Measurements from ENCODE around the gene MYL4.
A peak's percentile ranks its signal among the peaks of the same experiment; 100 is the strongest.
"Not testable (repeated sequence)": the region's sequence is repeated elsewhere in the genome, so short reads cannot be mapped to it uniquely, and the experiment has no call there.

The MYL4 gene

DNA sequence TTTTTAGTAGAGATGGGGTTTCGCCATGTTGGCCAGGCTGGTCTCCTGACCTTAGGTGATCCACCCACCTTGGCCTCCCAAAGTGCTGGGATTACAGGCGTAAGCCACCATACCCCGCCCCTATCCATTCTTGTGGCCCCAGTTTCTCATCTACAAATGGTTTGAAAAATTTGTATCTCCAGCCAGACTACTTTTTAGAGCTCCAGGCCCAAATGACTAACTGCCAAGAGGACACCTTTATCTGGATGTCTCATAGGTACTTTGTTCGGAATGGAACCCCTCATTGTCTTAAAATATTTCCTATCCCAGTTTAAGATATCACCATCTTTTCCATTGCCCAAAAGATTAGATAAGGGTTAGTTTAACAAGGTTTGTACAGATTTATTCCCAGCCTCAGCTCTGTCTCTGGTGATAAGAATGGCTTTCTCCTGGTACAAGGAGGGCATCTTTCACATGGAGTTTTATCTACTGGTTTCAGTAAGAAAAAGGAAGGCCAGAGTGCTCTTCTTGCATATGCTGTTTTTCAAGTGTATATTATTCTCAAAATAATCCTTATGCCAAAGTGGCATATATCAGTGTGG lies 15.1 kb upstream of the MYL4 start:
- no peak for DNase-seq (ENCODE audit: low spot score)

DNA sequence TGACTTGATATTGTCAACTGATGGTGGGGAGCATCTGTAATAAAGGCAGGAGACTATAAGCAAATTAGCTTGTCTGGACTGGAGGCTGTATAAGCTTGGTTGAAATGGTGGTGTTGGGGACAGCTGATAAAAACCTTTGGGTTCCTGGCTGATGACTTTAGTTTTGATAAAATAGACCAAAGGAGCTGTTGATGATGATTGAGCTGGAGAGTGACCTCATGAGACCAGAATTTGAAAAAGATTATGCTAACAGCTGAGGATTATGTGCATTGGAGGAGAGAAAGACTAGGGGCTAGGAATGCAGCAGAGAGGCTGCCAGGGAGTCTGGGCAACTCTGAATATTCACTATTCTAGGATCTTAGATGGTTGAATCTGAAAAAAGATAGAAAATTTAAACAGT lies 11.3 kb upstream of the MYL4 start:
- DNase-seq (ENCODE audit: low spot score) = no peak

DNA sequence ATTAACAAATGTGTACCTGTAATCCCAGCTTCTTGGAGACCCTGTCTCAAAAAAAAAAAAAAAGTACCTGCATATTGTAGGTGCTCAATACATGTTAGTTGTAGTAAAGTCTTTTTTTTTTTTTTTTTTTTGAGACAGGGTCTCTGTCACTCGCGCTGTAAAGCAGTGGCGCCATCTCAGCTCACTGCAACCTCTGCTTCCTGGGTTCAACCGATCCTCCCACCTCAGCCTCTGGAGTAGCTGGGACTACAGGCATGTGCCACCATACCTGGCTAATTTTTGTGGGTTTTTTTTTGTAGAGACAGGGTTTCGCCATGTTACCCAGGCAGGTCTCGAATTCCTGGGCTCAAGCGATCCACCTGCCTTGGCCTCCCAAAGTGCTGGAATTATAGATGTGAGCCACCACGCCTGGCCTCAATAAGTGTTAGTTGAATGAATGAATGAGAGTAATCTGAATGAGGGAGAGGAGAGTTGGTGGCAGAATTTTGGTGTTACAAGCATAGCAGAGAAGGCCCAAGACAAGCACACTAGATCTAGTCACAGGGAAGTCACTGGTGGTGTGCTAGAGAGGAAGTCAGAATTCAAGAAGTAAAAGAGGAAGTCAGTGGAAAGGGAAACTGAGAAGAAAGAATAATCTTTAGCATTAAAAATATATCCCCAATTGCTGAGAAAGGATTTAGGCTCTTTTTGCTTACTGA lies 9.4 kb upstream of the MYL4 start:
- DNase-seq (ENCODE audit: low spot score) = peak; percentile 29

DNA sequence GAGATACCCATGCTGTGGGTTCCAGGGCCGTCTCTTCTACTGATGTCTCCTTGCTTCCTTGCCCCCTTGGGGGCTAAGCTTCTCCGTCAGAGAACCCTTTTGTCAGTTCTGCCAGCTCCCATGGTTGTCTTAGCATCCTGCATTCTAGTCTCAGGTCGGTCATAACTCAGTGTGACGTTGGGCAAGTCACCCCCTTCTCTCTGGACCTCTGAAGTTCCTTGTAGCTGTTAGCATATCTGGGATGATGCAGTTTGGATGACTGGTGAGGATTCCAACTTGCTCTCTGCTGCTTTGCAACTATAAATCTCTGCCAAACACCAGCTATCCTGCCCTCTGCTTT lies 8.9 kb upstream of the MYL4 start:
- peak; percentile 23 for DNase-seq (ENCODE audit: low spot score)

DNA sequence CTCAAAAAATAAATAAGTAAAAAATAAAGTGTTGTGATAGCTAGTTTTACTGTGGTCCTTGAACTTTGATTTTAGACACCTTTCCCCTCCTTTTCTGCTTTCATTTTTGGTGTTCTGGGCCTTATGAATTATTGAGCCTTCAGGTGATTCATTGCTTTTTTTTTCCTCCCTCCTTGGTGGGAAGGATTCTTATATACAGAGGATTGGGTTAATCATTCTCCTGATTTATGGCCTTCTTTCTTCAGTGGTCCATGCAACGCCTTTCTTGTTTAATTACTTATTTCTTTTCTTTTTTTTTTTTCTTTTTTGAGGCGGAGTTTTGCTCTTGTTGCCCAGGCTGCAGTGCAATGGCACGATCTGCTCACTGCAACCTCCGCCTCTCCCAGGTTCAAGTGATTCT lies 8.0 kb upstream of the MYL4 start:
- DNase-seq (ENCODE audit: low spot score) = no peak

DNA sequence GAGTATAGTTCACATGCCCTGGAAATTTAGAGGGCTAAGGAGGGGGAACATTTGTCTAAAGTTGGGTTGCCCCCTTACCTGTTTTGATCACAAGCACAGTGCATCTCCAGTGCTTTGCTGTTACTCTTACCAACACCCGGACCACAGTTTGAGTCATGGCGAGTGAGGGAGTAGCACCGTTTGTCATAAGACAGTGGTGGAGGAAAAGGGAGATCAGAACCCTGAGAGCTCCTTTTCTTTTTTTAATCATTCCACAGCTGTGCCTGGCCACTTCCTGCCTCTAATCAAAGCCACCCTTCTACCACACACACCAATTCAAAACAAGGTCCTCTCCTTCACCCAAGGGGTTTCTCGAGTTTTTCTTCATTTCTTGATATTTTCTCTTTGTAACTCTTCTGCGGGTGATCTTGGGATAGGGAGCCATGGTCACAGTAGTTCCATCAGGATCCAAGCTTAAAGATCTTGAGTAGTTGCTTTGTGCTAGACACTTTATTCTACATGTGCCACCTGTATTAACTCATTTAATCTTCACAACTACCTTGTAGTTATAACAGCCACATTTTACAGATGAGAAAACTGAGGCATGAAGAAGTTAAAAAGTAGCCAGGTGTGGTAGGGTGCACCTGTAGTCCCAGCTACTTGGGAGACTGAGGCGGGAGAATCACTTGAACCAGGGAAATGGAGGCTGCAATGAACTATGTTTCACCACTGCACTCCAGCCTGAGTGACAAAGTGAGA lies 5.0 kb upstream of the MYL4 start:
- DNase-seq (ENCODE audit: low spot score) = peak; percentile 42

DNA sequence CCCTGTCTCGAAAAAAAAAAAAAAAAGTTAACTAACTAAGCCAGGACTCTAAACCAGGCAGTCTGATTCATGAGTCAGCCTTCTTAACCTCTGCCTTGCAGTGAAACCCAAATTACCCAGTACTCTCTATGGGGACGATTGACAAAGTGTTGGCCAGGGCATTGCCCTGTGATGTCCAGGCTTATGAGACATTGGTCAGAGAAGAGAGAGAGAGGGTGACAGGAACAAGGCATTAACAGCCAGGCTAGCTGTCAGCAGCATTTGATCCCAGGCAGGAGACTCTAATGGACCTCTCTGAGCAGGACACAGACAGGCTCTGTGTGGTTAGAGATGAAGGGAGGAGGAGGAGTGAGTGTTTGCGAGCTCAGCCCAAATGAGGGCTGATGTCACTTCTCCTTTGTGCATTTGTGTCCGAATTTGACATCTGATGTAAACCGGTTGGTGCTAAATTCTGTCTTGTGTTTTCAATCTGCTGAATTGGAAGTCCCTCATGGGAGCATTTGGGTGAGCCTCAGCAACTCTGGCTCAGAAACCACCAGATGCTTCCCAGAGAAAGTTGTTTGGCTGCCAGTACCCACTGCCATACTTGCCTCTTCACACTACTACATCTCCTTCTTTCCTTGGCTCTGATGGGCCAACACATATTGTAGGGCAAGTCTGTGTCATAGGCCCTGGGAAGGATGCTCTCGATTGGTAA lies 4.3 kb upstream of the MYL4 start:
- peak; percentile 46 for DNase-seq (ENCODE audit: low spot score)

DNA sequence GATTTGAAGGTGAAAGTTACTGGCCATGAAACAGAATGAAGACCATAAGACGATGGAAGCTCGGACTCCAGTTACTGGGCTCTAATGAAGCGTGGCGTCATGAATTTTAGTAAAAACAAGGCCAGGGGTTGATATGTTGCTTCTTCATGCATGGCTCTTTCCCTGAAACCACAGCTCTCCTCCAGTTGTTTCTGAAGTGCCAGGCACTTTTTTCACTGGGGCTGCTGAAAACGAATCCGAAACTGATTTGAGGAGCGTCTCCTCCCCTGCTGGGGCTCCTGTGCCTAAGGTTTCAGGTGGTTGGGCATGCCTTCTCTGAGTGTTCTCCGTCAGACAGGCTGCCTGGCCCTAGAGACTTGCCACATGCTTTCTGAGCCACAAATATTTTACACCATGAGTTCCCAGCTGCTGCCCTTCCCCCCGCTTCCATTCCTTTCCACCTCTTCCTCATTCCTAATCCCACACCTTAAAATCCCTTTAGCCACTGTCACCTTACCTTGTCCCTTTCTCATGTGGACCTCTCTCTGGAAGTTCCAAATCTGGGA lies 3.7 kb upstream of the MYL4 start:
- DNase-seq (ENCODE audit: low spot score) = peak; percentile 53

DNA sequence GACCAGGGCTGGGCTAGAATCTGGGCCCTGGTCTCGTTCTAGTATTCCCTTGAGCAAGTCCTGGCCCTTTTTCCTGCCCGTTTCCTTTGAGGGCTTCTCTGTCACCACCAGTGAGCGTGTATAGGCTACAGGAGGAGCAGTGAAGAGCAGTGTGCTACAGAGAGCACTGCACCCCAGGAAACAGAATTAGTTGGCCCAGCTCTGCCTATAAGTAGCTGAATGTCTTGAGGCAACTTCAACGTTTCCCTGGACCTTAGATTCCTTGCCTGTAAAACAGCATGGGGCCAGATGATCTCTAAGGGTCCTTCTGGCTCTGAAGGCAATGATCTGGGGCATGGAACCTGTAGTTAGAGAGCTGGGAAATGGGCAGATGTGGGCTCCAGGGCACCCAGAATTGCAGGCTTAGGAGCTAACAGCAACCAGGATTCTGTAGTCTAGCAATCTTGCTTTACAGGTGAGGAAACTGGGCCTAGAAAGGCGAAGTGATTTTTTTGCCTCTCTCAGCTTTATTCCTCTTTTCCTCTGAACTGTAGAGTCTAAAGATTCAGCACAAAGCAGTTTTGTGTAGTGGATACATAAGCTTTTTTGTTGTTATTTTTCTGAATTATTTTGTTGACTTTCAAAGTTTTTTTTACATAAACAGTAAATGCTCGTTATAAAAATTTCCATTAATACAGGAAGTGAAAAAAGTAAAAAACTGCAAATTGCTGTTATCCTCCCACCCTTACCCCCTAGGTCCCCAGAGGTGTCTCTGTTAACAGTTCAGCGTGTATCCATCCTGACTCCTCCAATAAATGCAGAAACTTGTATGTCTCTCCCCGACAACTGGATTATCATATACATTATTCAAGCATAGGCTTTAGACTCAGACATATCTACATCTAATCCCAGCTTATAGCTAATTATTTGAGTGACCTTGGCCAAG lies 1.7 kb upstream of the MYL4 start:
- DNase-seq (ENCODE audit: low spot score) = peak; percentile 30

DNA sequence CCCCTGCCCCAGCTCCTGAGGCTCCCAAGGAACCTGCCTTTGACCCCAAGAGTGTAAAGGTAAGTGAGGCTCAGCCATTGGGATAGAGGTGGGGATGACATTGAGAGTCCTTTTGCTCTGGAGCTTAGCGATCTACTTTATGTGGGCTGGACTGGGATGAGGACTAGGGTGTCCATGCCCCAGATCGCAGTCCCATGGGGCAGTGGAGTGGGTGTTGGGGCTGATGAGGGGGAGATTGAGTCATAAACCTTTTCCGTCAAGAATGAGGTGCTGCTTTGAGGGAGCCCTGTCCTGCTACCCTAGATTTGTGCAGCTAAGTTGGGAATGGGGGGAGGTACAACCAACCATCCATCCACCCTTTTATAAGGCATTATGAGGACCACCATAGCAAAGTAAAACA lies 351 bp downstream of the MYL4 start:
- no peak for DNase-seq (ENCODE audit: low spot score)

DNA sequence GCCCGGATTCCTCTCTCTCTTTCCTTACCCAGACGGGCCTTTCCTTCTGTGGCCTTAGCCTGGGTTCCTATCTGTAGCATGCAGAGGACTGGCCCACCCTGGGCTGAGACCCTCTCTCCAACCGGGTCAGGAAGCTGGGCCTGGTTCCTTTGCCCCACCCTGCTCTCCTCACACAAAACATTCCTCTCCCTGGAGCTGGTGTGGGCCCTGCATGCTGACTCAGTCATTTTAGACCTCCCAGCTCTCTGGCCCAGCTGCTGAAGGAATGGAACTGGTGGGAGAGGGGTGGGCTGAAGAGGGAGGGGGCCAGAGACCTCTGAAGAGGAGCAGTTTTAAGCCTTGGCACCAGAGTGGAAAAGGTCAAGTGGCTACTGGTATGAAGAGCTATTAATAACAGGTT lies 957 bp downstream of the MYL4 start:
- no peak for DNase-seq (ENCODE audit: low spot score)

DNA sequence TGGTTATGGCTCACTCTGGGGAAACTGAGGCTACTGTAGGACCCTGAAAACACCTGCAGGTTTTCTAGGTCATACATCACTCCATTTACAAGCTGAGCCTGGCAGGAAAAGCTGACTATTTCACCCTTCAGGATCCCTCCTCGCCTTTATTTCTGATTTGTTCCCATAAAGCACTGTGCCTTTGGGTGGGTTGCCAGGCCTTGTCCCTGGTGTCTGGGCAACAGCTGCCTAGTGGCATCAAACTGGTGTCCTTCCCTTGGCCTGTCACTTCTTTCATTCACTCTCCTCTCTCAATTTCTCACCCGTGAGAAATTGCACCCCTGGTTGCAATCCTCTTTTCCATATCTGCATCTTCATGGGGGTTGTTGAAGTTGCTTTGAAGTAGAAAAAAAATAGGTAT lies 1.6 kb downstream of the MYL4 start:
- no peak for DNase-seq (ENCODE audit: low spot score)

DNA sequence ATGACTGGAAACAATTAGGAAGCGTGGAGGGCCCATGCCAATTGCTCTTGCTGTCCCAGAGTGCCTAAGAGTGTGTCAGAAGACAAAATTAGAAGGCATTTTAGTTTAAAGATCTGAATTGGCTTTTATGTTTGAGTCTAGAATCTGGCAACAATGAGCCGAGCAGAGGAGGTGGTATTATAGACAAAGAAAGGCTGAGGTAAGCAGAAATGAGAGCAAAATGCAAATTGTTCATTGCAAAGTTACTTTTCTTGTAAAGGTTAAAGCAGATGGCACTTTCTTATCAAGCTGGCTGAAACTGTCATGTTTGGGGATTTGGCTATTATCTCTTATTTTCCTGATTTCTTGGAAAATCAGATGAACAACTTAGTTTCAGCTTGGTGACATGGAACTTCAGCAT lies 3.3 kb downstream of the MYL4 start:
- DNase-seq (ENCODE audit: low spot score) = no peak

DNA sequence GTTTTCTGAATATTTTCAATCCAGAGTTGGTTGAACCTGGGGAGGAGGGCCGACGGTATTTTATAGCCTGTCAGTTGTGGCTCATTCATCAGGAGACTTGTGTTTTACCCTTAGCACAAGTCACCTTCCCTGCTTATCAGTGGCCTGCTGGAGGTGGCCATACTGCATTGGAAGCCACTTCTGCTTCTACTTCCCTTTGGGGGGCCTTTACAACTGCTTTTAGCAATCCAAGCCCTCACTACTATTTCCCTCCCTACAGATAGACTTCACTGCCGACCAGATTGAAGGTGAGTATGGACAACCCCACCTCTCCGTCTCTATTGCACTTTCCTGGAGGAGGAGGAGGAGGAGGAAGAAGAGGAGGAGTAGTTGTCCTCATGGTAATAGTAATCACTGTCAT lies 4.4 kb downstream of the MYL4 start:
- no peak for DNase-seq (ENCODE audit: low spot score)

DNA sequence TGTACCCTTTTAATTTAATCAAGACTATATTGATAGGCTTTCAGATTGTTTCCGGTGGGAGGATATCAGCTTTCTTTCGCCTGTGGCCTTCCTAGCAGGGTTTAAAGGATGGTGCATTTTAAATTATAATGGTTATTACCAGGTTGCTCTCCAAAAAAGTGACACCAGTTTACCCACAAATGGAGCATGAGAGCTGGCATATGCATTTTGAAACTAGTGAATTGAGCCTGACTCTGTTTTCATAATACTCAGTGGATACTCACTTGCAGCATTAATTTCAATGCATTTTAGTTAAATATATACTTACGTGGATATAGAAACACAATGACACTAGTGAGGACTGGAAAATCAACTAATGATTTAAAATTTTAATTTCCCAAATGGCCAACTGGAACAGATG lies 5.8 kb downstream of the MYL4 start:
- no peak for DNase-seq (ENCODE audit: low spot score)

DNA sequence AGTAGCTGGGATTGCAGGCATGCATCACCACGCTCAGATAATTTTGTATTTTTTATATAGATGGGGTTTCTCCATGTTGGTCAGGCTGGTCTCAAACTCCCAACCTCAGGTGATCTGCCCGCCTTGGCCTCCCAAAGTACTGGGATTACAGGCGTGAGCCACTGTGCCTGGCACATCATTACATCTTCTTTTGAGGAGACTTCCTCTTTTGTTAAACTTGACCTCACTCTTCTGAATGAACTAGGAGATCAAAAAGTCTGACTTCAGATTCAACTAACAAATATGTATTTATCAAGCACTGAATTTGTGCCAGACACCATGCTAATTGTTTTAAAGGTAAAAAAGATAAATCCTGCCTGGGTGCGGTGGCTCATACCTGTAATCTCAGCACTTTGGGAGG lies 7.7 kb downstream of the MYL4 start:
- not testable (repeated sequence) for DNase-seq (ENCODE audit: low spot score)

DNA sequence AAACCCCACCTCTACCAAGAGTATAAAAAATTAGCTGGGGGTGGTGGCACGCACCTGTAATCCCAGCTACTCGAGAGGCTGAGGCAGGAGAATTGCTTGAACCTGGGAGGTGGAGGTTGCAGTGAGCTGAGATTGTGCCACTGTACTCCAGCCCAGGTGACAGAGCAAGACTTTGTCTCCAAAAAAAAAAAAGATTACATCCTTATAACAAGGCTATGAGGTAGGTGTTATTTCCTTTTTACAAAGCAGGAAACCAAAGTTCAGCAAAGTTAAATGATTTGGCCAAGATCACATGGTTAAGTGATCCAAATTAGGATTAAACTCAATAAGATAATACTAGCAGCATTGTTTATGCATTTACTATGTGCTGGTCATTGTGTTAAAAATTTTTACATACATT lies 8.1 kb downstream of the MYL4 start:
- not testable (repeated sequence) for DNase-seq (ENCODE audit: low spot score)

DNA sequence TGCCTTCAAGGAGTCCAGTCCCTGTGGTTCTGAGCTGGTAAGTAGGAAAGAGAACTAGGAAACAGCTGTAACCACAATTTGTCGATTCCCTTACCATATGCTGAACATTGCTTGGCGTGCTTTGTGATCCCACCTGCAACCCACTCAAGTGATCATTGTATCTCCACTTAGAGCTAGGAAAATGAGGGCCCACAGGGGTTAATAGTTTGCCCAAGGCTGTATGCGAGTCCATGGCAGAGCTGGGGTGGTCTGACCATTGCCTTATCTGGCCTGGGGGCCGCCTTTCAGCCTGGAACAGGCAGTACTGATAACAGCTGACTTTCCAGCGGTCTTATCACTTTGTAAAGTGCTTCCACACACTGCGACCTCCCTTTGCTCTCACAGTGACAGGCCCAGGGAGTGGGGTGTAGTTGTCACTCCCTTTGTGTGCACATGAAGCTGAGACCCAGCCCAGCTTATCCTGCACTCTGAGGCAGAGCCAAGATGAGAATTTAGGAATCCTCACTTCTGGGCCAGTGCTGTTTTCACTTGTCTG lies 9.8 kb downstream of the MYL4 start:
- DNase-seq (ENCODE audit: low spot score) = no peak

DNA sequence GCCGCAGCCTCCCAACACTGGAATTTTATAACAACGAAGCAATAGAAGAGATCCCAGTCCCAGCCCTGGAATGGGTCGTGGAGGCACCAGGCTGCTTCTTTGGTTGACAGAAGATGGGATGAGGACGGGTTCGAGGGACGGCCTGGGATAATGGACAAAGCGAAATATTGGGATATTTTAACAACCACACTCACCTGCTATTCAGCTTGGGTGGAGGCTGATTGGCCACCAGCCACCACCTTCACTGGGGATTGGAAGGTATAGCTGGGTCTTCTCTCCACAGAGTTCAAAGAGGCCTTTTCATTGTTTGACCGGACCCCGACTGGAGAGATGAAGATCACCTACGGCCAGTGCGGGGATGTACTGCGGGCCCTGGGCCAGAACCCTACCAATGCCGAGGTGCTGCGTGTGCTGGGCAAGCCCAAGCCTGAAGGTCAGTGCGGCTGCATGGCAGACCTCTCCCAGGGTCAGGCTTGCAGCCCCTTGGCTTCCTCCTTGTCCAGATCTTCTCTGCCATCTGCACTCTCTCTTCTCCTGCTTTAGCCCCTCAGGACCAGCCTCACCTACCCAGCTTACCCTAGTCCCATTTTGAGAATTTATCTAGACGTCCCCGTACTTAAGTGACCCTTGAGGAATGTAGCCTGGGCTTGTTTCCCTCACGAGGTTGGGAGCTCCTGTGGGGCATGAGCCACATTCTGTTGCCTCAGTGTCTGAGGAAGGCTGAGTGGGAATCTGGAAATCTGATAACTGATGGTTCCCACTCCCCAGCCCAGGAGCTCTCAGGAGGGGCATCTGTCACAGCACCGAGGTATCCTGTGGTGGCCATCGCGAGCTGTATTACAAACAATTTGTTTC lies 10.7 kb downstream of the MYL4 start:
- DNase-seq (ENCODE audit: low spot score) = no peak

DNA sequence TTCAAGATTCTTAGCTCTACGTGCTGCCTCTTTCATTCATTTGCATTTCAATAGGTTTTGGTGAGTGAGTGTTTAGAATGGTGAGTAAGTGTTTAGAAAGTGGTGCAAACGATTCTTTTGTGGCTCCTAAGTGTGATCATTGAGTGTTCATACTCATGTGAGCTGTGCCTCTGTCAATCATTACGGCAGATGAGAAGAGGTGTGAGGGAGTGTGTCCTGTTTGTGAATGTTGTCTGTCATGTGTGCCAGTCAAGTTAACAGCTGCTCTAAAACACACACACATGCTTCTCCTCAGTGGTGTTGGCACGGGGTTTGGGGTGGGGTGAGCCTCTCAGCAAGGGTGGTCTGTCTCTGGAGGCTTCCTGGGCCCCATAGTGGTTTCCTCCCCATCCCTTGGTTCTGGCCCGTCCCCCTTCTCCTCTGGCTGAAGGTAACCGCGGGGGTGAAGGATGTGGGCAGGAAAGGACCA lies 11.4 kb downstream of the MYL4 start:
- no peak for DNase-seq (ENCODE audit: low spot score)

Data from ecto neural progenitor cell (in vitro differentiated cells).